Astrocyte (in vitro differentiated cells and primary cell): ENCODE measurements around the gene TRIP4.

ENCODE experiments used
- CTCF ChIP-seq: IDR thresholded peaks from 2 replicates; pipeline ENCODE4 v1.5.1; 2011; ENCODE audit warnings: low read depth, mild to moderate bottlenecking, inconsistent platforms, low read length, moderate library complexity; ENCODE audit not compliant: insufficient read depth
- EZH2 ChIP-seq: IDR thresholded peaks from 2 replicates; pipeline ENCODE4 v1.6.1; 2012; ENCODE audit warnings: mild to moderate bottlenecking, low read length, inconsistent platforms; ENCODE audit not compliant: insufficient read depth

GRCh38 chr15:64438653-64439447 lies 51.2 kb downstream of the TRIP4 start:
- TF ChIP-seq CTCF (no peak), EZH2 (no peak)
